HepG2 (cell line): ENCODE data around the gene PIAS1. TPM values are rescaled to one million over a fixed set of nuclear protein-coding genes. Genes with fewer than 3 reads are reported as not detected.

Experiments used
- ERF ChIP-seq: IDR thresholded peaks from 2 replicates; pipeline ENCODE4 v1.6.1; 2018; ENCODE audit warnings: missing biosample characterization, missing genetic modification reagents
- GATAD2A ChIP-seq: IDR thresholded peaks from 2 replicates; pipeline ENCODE4 v1.6.1; 2016
- GTF3A ChIP-seq: sonication (generic); formaldehyde crosslinking; conservative IDR thresholded peaks from 2 replicates; pipeline ENCODE4 v1.4.0; 2020; ENCODE audit warnings: mild to moderate bottlenecking, missing genetic modification reagents
- HDAC1 ChIP-seq: sonication (generic); formaldehyde crosslinking; IDR thresholded peaks from 2 replicates; pipeline ENCODE4 v1.5.1; 2020; ENCODE audit warnings: mild to moderate bottlenecking, missing genetic modification reagents
- JUNB ChIP-seq: sonication (generic); formaldehyde crosslinking; IDR thresholded peaks from 2 replicates; pipeline ENCODE4 v1.8.0; 2022; ENCODE audit warnings: missing genetic modification reagents, mild to moderate bottlenecking, borderline replicate concordance
- MED1 ChIP-seq: sonication (generic); formaldehyde crosslinking; IDR thresholded peaks from 2 replicates; pipeline ENCODE4 v1.4.0; 2020; ENCODE audit warnings: missing genetic modification reagents
- MIXL1 ChIP-seq: IDR thresholded peaks from 2 replicates; pipeline ENCODE4 v1.6.1; 2016
- NFRKB ChIP-seq: fragments of 450-650 bp; IDR thresholded peaks from 2 replicates; pipeline ENCODE4 v1.6.1; 2017
- REPIN1 ChIP-seq: sonication (generic); formaldehyde crosslinking; IDR thresholded peaks from 2 replicates; pipeline ENCODE4 v1.8.0; 2022; ENCODE audit warnings: missing genetic modification reagents, low read depth, mild to moderate bottlenecking, borderline replicate concordance
- RXRB ChIP-seq: IDR thresholded peaks from 2 replicates; pipeline ENCODE4 v1.6.1; 2016; ENCODE audit warnings: borderline replicate concordance, missing genetic modification reagents, missing compliant biosample characterization
- TAF1 ChIP-seq: sonication (generic); formaldehyde crosslinking; IDR thresholded peaks from 2 replicates; pipeline ENCODE4 v1.4.0; 2020; ENCODE audit warnings: missing genetic modification reagents
- ZNF652 ChIP-seq: IDR thresholded peaks from 2 replicates; pipeline ENCODE4 v1.6.1; 2016; ENCODE audit warnings: low read depth, borderline replicate concordance
- ZNF709 ChIP-seq: sonication (generic); formaldehyde crosslinking; IDR thresholded peaks from 2 replicates; pipeline ENCODE4 v1.5.0; 2020; ENCODE audit warnings: mild to moderate bottlenecking, missing genetic modification reagents
- ZNF782 ChIP-seq: sonication (generic); formaldehyde crosslinking; IDR thresholded peaks from 2 replicates; pipeline ENCODE4 v1.4.0; 2020; ENCODE audit warnings: missing genetic modification reagents, mild to moderate bottlenecking, borderline replicate concordance
- polyA plus RNA-seq, 8 experiments: library from polyadenylated mRNA; depleted of rRNA in 3 of 8; stranded (reverse) in 7 of 8; unstranded in 1 of 8; fragments of >200 nt; fragmentation: Illumina TruSeq in 4 of 8; extraction: Trizol in 4 of 8; gene quantifications; 2 replicates each; pipeline versions ENCODE4 v1.2.1 to v1.2.3, GENCODE V29; 2011 to 2016; ENCODE audit warnings: low read depth in 4 of 8, missing spikeins in 1 of 8, mixed read lengths in 1 of 8; ENCODE audit not compliant: insufficient read depth in 1 of 8
- total RNA-seq, 5 experiments: library from RNA; depleted of rRNA; stranded (reverse); fragments of >200 nt; fragmentation: Illumina TruSeq; extraction: Trizol; gene quantifications; 2 replicates each; pipeline ENCODE4 v1.2.3, GENCODE V29; 2016; ENCODE audit warnings: low read depth in 1 of 5
- TF ChIP-seq, protein P1 (sequence below): sonication (generic); formaldehyde crosslinking; IDR thresholded peaks from 2 replicates; pipeline ENCODE4 v1.4.0; 2020; ENCODE audit warnings: mild to moderate bottlenecking, missing genetic modification reagents
- TF ChIP-seq, protein P2 (sequence below): sonication (generic); formaldehyde crosslinking; IDR thresholded peaks from 2 replicates; pipeline ENCODE4 v1.4.0; 2020; ENCODE audit warnings: missing genetic modification reagents, mild to moderate bottlenecking, borderline replicate concordance
- TF ChIP-seq, protein P3 (sequence below): sonication (generic); formaldehyde crosslinking; IDR thresholded peaks from 2 replicates; pipeline ENCODE4 v1.4.0; 2020; ENCODE audit warnings: missing genetic modification reagents
- TF ChIP-seq, protein P4 (sequence below): sonication (generic); formaldehyde crosslinking; conservative IDR thresholded peaks from 2 replicates; pipeline ENCODE4 v1.4.0; 2020; ENCODE audit warnings: mild to moderate bottlenecking, missing genetic modification reagents, moderate library complexity

PIAS1 gene
- total and polyA plus RNA-seq, 2 of the 13 experiments (the other 11 are each of a cell fraction or from before 2014, with no cell fraction given) = 20.7 to 33.7 TPM

DNA sequence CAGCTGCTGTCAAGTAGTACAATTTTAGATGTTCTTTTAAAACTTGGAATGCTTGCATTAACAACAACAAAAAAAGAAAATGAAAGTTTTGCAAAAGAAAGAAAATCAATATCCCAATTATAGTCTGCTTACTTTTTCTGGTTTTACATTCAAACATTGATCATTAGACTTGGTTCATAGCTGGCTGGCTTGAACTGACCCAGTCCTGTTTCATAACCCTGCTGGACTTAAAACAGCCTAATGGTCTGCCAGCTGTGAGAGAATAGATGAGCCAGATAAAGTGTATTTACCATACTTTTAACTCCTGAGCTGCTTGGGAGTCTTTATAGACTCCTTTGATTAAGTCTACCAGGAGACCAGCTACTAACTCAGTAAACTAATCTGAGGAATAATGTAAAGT, 59.2 kb downstream of the PIAS1 start (continued):
- TF ChIP-seq ZNF652 (CRISPR knock-in tag) (peak; percentile 95), HDAC1 (CRISPR knock-in tag) (0 out of 2 replicates have a peak, but pooled peaks have one; percentile 32), MED1 (peak; percentile 16; the same call in 1 of the 2 replicates), GATAD2A (CRISPR knock-in tag) (peak; percentile 67; the same call in 1 of the 2 replicates), ZNF709 (CRISPR knock-in tag) (no peak), ERF (CRISPR knock-in tag) (0 out of 2 replicates have a peak, but pooled peaks have one; percentile 31), REPIN1 (CRISPR knock-in tag) (no peak), ZNF782 (CRISPR knock-in tag) (no peak), GTF3A (CRISPR knock-in tag) (no peak), MIXL1 (CRISPR knock-in tag) (0 out of 2 replicates have a peak, but pooled peaks have one; percentile 47), NFRKB (no peak), TAF1 (no peak), RXRB (CRISPR knock-in tag) (peak; percentile 38; the same call in 1 of the 2 replicates), JUNB (no peak)
- TF ChIP-seq, protein P1, sequence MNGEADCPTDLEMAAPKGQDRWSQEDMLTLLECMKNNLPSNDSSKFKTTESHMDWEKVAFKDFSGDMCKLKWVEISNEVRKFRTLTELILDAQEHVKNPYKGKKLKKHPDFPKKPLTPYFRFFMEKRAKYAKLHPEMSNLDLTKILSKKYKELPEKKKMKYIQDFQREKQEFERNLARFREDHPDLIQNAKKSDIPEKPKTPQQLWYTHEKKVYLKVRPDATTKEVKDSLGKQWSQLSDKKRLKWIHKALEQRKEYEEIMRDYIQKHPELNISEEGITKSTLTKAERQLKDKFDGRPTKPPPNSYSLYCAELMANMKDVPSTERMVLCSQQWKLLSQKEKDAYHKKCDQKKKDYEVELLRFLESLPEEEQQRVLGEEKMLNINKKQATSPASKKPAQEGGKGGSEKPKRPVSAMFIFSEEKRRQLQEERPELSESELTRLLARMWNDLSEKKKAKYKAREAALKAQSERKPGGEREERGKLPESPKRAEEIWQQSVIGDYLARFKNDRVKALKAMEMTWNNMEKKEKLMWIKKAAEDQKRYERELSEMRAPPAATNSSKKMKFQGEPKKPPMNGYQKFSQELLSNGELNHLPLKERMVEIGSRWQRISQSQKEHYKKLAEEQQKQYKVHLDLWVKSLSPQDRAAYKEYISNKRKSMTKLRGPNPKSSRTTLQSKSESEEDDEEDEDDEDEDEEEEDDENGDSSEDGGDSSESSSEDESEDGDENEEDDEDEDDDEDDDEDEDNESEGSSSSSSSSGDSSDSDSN (CRISPR knock-in tag) = no peak
- TF ChIP-seq, protein P2, sequence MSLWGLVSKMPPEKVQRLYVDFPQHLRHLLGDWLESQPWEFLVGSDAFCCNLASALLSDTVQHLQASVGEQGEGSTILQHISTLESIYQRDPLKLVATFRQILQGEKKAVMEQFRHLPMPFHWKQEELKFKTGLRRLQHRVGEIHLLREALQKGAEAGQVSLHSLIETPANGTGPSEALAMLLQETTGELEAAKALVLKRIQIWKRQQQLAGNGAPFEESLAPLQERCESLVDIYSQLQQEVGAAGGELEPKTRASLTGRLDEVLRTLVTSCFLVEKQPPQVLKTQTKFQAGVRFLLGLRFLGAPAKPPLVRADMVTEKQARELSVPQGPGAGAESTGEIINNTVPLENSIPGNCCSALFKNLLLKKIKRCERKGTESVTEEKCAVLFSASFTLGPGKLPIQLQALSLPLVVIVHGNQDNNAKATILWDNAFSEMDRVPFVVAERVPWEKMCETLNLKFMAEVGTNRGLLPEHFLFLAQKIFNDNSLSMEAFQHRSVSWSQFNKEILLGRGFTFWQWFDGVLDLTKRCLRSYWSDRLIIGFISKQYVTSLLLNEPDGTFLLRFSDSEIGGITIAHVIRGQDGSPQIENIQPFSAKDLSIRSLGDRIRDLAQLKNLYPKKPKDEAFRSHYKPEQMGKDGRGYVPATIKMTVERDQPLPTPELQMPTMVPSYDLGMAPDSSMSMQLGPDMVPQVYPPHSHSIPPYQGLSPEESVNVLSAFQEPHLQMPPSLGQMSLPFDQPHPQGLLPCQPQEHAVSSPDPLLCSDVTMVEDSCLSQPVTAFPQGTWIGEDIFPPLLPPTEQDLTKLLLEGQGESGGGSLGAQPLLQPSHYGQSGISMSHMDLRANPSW (CRISPR knock-in tag) = no peak
- TF ChIP-seq, protein P3, sequence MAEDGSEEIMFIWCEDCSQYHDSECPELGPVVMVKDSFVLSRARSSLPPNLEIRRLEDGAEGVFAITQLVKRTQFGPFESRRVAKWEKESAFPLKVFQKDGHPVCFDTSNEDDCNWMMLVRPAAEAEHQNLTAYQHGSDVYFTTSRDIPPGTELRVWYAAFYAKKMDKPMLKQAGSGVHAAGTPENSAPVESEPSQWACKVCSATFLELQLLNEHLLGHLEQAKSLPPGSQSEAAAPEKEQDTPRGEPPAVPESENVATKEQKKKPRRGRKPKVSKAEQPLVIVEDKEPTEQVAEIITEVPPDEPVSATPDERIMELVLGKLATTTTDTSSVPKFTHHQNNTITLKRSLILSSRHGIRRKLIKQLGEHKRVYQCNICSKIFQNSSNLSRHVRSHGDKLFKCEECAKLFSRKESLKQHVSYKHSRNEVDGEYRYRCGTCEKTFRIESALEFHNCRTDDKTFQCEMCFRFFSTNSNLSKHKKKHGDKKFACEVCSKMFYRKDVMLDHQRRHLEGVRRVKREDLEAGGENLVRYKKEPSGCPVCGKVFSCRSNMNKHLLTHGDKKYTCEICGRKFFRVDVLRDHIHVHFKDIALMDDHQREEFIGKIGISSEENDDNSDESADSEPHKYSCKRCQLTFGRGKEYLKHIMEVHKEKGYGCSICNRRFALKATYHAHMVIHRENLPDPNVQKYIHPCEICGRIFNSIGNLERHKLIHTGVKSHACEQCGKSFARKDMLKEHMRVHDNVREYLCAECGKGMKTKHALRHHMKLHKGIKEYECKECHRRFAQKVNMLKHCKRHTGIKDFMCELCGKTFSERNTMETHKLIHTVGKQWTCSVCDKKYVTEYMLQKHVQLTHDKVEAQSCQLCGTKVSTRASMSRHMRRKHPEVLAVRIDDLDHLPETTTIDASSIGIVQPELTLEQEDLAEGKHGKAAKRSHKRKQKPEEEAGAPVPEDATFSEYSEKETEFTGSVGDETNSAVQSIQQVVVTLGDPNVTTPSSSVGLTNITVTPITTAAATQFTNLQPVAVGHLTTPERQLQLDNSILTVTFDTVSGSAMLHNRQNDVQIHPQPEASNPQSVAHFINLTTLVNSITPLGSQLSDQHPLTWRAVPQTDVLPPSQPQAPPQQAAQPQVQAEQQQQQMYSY = no peak
- TF ChIP-seq, protein P4, sequence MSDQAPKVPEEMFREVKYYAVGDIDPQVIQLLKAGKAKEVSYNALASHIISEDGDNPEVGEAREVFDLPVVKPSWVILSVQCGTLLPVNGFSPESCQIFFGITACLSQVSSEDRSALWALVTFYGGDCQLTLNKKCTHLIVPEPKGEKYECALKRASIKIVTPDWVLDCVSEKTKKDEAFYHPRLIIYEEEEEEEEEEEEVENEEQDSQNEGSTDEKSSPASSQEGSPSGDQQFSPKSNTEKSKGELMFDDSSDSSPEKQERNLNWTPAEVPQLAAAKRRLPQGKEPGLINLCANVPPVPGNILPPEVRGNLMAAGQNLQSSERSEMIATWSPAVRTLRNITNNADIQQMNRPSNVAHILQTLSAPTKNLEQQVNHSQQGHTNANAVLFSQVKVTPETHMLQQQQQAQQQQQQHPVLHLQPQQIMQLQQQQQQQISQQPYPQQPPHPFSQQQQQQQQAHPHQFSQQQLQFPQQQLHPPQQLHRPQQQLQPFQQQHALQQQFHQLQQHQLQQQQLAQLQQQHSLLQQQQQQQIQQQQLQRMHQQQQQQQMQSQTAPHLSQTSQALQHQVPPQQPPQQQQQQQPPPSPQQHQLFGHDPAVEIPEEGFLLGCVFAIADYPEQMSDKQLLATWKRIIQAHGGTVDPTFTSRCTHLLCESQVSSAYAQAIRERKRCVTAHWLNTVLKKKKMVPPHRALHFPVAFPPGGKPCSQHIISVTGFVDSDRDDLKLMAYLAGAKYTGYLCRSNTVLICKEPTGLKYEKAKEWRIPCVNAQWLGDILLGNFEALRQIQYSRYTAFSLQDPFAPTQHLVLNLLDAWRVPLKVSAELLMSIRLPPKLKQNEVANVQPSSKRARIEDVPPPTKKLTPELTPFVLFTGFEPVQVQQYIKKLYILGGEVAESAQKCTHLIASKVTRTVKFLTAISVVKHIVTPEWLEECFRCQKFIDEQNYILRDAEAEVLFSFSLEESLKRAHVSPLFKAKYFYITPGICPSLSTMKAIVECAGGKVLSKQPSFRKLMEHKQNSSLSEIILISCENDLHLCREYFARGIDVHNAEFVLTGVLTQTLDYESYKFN (CRISPR knock-in tag) = peak; percentile 53; the same call in 1 of the 2 replicates
